Thoracic aorta (tissue), 2 donors: ENCODE results near the gene COMT. TPM values are rescaled to one million over a fixed set of nuclear protein-coding genes. Genes with fewer than 3 reads are reported as not detected.

Experiments
- ATAC-seq: fragments of 150-250 bp; one replicate; pipeline ENCODE4 v1.8.0; 2017; ENCODE audit warnings: low read depth; ENCODE audit not compliant: insufficient number of reproducible peaks, low FRiP score
- DNase-seq: peaks from one replicate; pipeline ENCODE4 v3.0.0-alpha.2; 2020; ENCODE audit warnings: low spot score
- H3K27ac ChIP-seq, 2 donors: fragments of 200-600 bp; sonication (generic); 1 replicate in 1 of 2; 2 replicates in 1 of 2; pipeline ENCODE4 v1.5.1; 2016; ENCODE audit warnings: mild to moderate bottlenecking in 2 of 2, moderate library complexity in 2 of 2
- H3K27me3 ChIP-seq: fragments of 200-600 bp; sonication (generic); replicated peaks from 2 replicates; pipeline ENCODE4 v1.6.0; 2016; ENCODE audit warnings: mild to moderate bottlenecking; ENCODE audit not compliant: insufficient read depth
- H3K36me3 ChIP-seq: fragments of 200-600 bp; sonication (generic); one replicate; pipeline ENCODE4 v1.5.1; 2016
- H3K4me1 ChIP-seq, 2 donors: fragments of 200-600 bp; sonication (generic); 1 replicate in 1 of 2; 2 replicates in 1 of 2; pipeline versions ENCODE4 v1.5.1 to v1.6.0; 2016; ENCODE audit warnings: low read depth in 2 of 2, mild to moderate bottlenecking in 1 of 2; ENCODE audit not compliant: control insufficient read depth in 1 of 2
- H3K4me3 ChIP-seq: fragments of 200-600 bp; sonication (generic); 2 replicates; pipeline ENCODE4 v1.5.1; 2016; ENCODE audit warnings: mild to moderate bottlenecking
- H3K9me3 ChIP-seq: fragments of 200-600 bp; sonication (generic); 2 replicates; pipeline ENCODE4 v1.5.1; 2016
- CTCF ChIP-seq: fragments of 200-600 bp; sonication (generic); IDR thresholded peaks from one replicate; pipeline ENCODE4 v1.5.1; 2019; ENCODE audit warnings: antibody characterized with exemption
- total RNA-seq, 2 donors: library from RNA; depleted of rRNA; stranded (reverse); fragments of >200 nt; gene quantifications; one replicate each; pipeline versions ENCODE4 v1.1.0 to v1.2.3, GENCODE V29; 2016

Gene COMT
- total RNA-seq, 2 donors from 2014 or later = 230 to 300 TPM

- H3K9me3 ChIP-seq = no peaks in the 10 kb centered on the region
- no peak for ATAC-seq
- H3K36me3 ChIP-seq = no peaks in the 10 kb centered on the region
- peaks cover 7 to 51% of the 10 kb centered on the region in 2 donors for H3K4me1 ChIP-seq
- H3K27me3 ChIP-seq = no peaks in the 10 kb centered on the region
- DNase-seq = no peak
- no peak for TF ChIP-seq CTCF
- no peak overlapping the region for H3K27ac ChIP-seq
- no peak overlapping the region for H3K4me3 ChIP-seq
Measured at GRCh38 chr22:20000246-20001081, 58.9 kb downstream of the COMT start.

- no peak overlapping the region for H3K4me3 ChIP-seq
- no peak overlapping the region for H3K27ac ChIP-seq
- H3K4me1 ChIP-seq = peaks cover 1 to 45% of the 10 kb centered on the region in 2 donors
- H3K36me3 ChIP-seq = no peaks in the 10 kb centered on the region
- TF ChIP-seq CTCF = no peak
- no peaks in the 10 kb centered on the region for H3K9me3 ChIP-seq
- ATAC-seq (no peak), DNase-seq (no peak)
- H3K27me3 ChIP-seq = no peaks in the 10 kb centered on the region
Measured at GRCh38 chr22:20001082-20001638, 59.6 kb downstream of the COMT start.

GRCh38 chr22:20002128-20002527, 60.6 kb downstream of the COMT start:
- Histone ChIP-seq H3K4me3 (no peak overlapping the region), H3K36me3 (no peaks in the 10 kb centered on the region), H3K27ac (no peak overlapping the region), H3K9me3 (no peaks in the 10 kb centered on the region), H3K27me3 (no peaks in the 10 kb centered on the region), H3K4me1 (peaks cover 0 to 36% of the 10 kb centered on the region in 2 donors)
- ATAC-seq = no peak
- no peak for TF ChIP-seq CTCF
- no peak for DNase-seq

GRCh38 chr22:20002636-20003035, 61.1 kb downstream of the COMT start:
- no peak for ATAC-seq
- H3K36me3 ChIP-seq = no peaks in the 10 kb centered on the region
- no peak overlapping the region for H3K27ac ChIP-seq
- no peak for DNase-seq
- TF ChIP-seq CTCF = no peak
- peaks cover 0 to 31% of the 10 kb centered on the region in 2 donors for H3K4me1 ChIP-seq
- H3K9me3 ChIP-seq = no peaks in the 10 kb centered on the region
- no peaks in the 10 kb centered on the region for H3K27me3 ChIP-seq
- no peak overlapping the region for H3K4me3 ChIP-seq

- DNase-seq (no peak), ATAC-seq (no peak)
- H3K4me1 ChIP-seq = peaks cover 0 to 25% of the 10 kb centered on the region in 2 donors
- no peaks in the 10 kb centered on the region for H3K36me3 ChIP-seq
- no peaks in the 10 kb centered on the region for H3K27me3 ChIP-seq
- H3K27ac ChIP-seq = no peak overlapping the region
- no peak for TF ChIP-seq CTCF
- no peak overlapping the region for H3K4me3 ChIP-seq
- H3K9me3 ChIP-seq = no peaks in the 10 kb centered on the region
Measured at GRCh38 chr22:20003304-20003703, 61.7 kb downstream of the COMT start.
